ENCODE data around the gene CALHM1.

- no peak for TF ChIP-seq CTCF (conservative IDR thresholded peaks at IDR 0.05; ENCODE audit: low read depth, low read length)
- TF ChIP-seq EZH2 (IDR thresholded peaks at IDR 0.05; ENCODE audit: borderline replicate concordance, low read depth, low read length, poor library complexity, severe bottlenecking) = no peak
Observed at GRCh38 chr10:103454026-103454425, 4.7 kb downstream of the CALHM1 start.

Data from A673 (cell line).